Mammary epithelial cell (primary cell): Measurements from ENCODE around the gene MEST.

Experiments
- EZH2 ChIP-seq: IDR thresholded peaks from 2 replicates; pipeline ENCODE4 v1.6.1; 2012; ENCODE audit warnings: low read length, inconsistent platforms, borderline replicate concordance
- TF ChIP-seq, protein P1 (sequence below), 2 donors: IDR thresholded peaks in 1 of 2; conservative IDR thresholded peaks in 1 of 2; 2 replicates each; pipeline ENCODE4 v1.5.1; 2011 to 2012; ENCODE audit warnings: inconsistent platforms in 2 of 2, low read length in 2 of 2, mild to moderate bottlenecking in 2 of 2, control low read depth in 1 of 2, low read depth in 1 of 2; ENCODE audit not compliant: insufficient read depth in 1 of 2; ENCODE audit errors: extremely low read depth in 1 of 2

DNA sequence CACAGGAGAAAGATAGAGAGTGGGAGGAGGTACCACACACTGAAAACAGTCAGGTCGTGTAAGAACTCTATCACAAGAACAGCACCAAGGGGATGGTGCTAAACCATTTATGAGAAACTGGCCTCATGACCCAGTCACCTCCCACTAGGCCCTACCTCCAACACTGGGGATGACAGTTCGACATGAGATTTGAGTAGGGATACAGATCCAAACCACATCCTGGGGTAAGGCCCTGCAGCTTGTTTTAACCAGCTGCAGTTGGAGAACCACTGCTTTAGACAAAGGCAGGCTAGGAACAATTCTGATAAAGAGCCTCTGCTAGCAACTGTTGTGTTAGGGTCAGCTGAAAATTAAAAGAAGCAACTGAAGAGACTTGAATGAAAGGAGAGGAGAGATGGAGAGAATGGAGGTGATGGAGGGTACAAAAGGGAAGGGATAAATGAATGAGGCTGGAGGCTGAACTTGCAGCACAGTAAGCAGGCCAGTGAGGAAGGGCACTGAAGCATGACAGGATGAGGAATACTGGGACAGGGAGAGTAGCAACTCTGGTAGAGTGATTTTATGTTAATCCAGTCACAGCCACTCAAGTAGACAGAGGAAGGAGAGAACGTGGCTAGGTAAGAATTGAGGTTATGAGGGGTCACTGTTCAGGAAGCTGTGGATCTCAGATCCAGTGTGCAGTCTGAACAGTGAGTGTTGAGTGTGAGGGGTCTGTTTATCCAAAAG lies 23.6 kb downstream of the MEST start:
- TF ChIP-seq, protein P1, sequence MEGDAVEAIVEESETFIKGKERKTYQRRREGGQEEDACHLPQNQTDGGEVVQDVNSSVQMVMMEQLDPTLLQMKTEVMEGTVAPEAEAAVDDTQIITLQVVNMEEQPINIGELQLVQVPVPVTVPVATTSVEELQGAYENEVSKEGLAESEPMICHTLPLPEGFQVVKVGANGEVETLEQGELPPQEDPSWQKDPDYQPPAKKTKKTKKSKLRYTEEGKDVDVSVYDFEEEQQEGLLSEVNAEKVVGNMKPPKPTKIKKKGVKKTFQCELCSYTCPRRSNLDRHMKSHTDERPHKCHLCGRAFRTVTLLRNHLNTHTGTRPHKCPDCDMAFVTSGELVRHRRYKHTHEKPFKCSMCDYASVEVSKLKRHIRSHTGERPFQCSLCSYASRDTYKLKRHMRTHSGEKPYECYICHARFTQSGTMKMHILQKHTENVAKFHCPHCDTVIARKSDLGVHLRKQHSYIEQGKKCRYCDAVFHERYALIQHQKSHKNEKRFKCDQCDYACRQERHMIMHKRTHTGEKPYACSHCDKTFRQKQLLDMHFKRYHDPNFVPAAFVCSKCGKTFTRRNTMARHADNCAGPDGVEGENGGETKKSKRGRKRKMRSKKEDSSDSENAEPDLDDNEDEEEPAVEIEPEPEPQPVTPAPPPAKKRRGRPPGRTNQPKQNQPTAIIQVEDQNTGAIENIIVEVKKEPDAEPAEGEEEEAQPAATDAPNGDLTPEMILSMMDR (conservative IDR thresholded peaks at IDR 0.05 in 1 of 2, IDR thresholded peaks at IDR 0.05 in 1 of 2; ENCODE audit: extremely low read depth in 1 of 2, insufficient read depth in 1 of 2, low read depth in 1 of 2, low read length in 2 of 2): no peak
- TF ChIP-seq EZH2: no peak
